ENCODE data around the gene PEX5.

DNA sequence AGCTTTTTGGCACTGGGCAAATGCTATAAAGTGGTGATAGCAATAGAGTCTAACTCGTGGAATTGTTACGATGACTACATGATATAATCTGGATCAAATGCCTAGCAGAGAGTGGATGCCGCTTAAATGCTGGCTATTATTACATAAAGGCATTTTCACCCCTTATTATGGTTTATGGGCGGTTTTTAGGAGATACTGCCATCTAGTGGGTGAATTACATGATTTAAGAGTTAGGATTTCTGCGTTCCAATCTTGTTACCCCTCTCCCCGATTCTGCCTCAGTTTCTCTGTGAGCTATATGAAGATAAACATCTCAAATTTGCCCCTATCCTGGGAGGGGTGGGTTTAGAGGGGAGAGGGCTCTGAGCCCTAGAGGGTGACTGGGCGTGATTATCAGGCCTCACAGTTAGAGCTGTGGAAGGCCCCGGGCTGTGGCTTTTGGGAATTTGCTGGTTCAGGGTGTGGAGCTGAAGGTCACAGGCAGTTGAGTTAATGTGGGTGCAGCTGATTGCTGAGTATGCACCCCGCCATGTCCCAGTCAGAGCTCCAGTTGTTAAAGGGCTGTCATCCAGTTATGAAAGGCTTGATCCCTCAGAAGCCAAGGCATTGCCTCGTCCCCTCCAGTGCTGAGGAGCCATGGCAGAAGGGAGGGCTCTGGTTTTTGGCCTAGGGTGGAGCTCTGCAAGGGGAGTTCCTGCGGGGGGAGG, 44.9 kb upstream of the PEX5 start:
- TF ChIP-seq, protein P1, sequence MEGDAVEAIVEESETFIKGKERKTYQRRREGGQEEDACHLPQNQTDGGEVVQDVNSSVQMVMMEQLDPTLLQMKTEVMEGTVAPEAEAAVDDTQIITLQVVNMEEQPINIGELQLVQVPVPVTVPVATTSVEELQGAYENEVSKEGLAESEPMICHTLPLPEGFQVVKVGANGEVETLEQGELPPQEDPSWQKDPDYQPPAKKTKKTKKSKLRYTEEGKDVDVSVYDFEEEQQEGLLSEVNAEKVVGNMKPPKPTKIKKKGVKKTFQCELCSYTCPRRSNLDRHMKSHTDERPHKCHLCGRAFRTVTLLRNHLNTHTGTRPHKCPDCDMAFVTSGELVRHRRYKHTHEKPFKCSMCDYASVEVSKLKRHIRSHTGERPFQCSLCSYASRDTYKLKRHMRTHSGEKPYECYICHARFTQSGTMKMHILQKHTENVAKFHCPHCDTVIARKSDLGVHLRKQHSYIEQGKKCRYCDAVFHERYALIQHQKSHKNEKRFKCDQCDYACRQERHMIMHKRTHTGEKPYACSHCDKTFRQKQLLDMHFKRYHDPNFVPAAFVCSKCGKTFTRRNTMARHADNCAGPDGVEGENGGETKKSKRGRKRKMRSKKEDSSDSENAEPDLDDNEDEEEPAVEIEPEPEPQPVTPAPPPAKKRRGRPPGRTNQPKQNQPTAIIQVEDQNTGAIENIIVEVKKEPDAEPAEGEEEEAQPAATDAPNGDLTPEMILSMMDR (IDR thresholded peaks at IDR 0.05; ENCODE audit: low read depth, low read length), result peak; percentile 69
- TF ChIP-seq EZH2phosphoT487 (IDR thresholded peaks at IDR 0.05; ENCODE audit: low read depth), result no peak

All from OCI-LY3 (cell line).